HEK293T (cell line): ENCODE measurements around the gene DOK3.

Experiments used
- CTCF ChIA-PET: fragments of 350-600 bp; formaldehyde crosslinking; extraction: SDS; loops from one replicate; lab custom pipeline; 2021; ENCODE audit warnings: antibody characterized with exemption, inconsistent platforms; lab: Yijun Ruan, JAX
- POLR2A ChIA-PET: fragments of 350-600 bp; formaldehyde crosslinking; extraction: SDS; loops from one replicate; lab custom pipeline; 2020; ENCODE audit warnings: antibody characterized with exemption, inconsistent platforms; lab: Yijun Ruan, JAX
- DNase-seq: peaks from one replicate; pipeline ENCODE4 v3.0.0; 2012; ENCODE audit warnings: mixed read lengths; ENCODE audit errors: extremely low spot score
- ARNT ChIP-seq: fragments of 450-650 bp; IDR thresholded peaks from 2 replicates; pipeline ENCODE4 v1.6.1; 2017; ENCODE audit warnings: mild to moderate bottlenecking
- BHLHE40 ChIP-seq: fragments of 450-650 bp; IDR thresholded peaks from 2 replicates; pipeline ENCODE4 v1.6.1; 2016; ENCODE audit warnings: mild to moderate bottlenecking, moderate library complexity, borderline replicate concordance
- CTBP1 ChIP-seq: fragments of 450-650 bp; IDR thresholded peaks from 2 replicates; pipeline ENCODE4 v1.6.1; 2016; ENCODE audit warnings: borderline replicate concordance
- ELF4 ChIP-seq: fragments of 450-650 bp; IDR thresholded peaks from 2 replicates; pipeline ENCODE4 v1.6.1; 2017; ENCODE audit warnings: antibody characterized with exemption
- FOXA1 ChIP-seq: fragments of 450-650 bp; IDR thresholded peaks from 2 replicates; pipeline ENCODE4 v1.6.1; 2016; ENCODE audit warnings: mild to moderate bottlenecking
- FOXK2 ChIP-seq: fragments of 450-650 bp; IDR thresholded peaks from 2 replicates; pipeline ENCODE4 v1.6.1; 2016; ENCODE audit warnings: mild to moderate bottlenecking
- FOXM1 ChIP-seq: fragments of 450-650 bp; IDR thresholded peaks from 2 replicates; pipeline ENCODE4 v1.6.1; 2017; ENCODE audit warnings: mild to moderate bottlenecking, borderline replicate concordance
- HDGF ChIP-seq: fragments of 450-650 bp; IDR thresholded peaks from 2 replicates; pipeline ENCODE4 v1.6.1; 2017; ENCODE audit warnings: antibody characterized with exemption, borderline replicate concordance
- L3MBTL2 ChIP-seq: fragments of 450-650 bp; conservative IDR thresholded peaks from 2 replicates; pipeline ENCODE4 v1.6.1; 2016; ENCODE audit warnings: mild to moderate bottlenecking
- LEF1 ChIP-seq: fragments of 450-650 bp; IDR thresholded peaks from 2 replicates; pipeline ENCODE4 v1.6.1; 2017; ENCODE audit warnings: mild to moderate bottlenecking, borderline replicate concordance
- NFRKB ChIP-seq: fragments of 450-650 bp; IDR thresholded peaks from 2 replicates; pipeline ENCODE4 v1.6.1; 2016; ENCODE audit warnings: mild to moderate bottlenecking, moderate library complexity
- SP1 ChIP-seq: fragments of 450-650 bp; IDR thresholded peaks from 2 replicates; pipeline ENCODE4 v1.6.1; 2017
- SUZ12 ChIP-seq: fragments of 450-650 bp; IDR thresholded peaks from 2 replicates; pipeline ENCODE4 v1.6.1; 2016; ENCODE audit warnings: mild to moderate bottlenecking
- TARDBP ChIP-seq: fragments of 450-650 bp; IDR thresholded peaks from 2 replicates; pipeline ENCODE4 v1.6.1; 2016
- ZNF384 ChIP-seq: fragments of 450-650 bp; IDR thresholded peaks from 2 replicates; pipeline ENCODE4 v1.6.1; 2016
- TF ChIP-seq, protein P1 (sequence below): fragments of 450-650 bp; IDR thresholded peaks from 2 replicates; pipeline ENCODE4 v1.6.1; 2016

The DOK3 gene

DNA sequence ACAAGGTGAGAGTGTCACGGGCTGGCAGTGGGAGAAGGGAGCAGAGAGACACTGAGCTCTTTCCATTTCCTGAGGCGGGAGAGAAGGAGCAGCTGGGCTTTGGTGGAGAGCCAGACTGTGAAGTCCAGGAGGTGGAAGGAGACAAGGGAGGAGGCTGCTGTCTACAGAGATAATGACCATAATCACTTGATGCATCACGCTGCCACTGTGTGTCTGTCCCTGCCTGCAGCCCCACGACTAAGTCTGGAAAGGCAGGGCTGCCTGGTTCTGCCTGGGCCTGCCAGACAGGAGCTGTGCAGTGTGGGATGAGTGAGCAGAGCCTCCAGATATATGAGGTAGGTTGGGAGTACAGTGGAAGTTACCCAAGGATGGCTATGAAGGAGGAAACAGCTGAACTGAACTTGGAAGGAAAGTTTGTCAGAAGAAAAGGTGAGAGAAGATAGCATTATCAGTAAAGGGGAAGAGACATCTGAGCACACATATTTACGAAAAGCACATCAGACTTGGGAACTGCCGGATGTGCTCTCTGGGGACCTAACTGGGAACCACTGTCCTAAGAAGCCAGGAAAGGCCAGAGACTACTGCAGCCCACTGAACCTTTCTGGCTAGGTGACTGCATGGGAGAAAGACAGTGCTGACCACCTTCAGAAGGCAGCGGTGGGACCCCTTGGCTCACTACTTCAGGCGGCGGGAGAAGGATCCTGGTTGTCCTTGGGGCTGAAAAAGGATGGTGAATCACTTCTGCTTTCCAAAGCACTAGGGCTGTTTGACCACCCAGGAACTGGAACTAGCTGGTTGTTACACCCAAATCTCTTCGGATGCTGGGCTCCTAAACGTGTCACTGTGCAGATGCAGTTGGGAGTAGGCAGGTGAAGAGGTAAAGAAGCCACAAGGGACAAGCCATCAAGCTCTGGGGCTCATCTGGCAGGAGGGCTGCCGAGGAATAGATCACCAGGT lies 19.9 kb upstream of the DOK3 start:
- CTCF ChIA-PET = interaction anchor here (0.6 kb wide), 1 partner anchor 147 kb away, joined by 3 read pairs; no protein-coding TSS in a partner anchor
- TF ChIP-seq HDGF = no peak
- TF ChIP-seq TARDBP = no peak
- no peak for TF ChIP-seq CTBP1
- TF ChIP-seq, protein P1, sequence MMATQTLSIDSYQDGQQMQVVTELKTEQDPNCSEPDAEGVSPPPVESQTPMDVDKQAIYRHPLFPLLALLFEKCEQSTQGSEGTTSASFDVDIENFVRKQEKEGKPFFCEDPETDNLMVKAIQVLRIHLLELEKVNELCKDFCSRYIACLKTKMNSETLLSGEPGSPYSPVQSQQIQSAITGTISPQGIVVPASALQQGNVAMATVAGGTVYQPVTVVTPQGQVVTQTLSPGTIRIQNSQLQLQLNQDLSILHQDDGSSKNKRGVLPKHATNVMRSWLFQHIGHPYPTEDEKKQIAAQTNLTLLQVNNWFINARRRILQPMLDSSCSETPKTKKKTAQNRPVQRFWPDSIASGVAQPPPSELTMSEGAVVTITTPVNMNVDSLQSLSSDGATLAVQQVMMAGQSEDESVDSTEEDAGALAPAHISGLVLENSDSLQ = no peak
- no peak for TF ChIP-seq BHLHE40
- TF ChIP-seq ZNF384 = no peak
- TF ChIP-seq ELF4 = no peak
- TF ChIP-seq SUZ12 = no peak
- TF ChIP-seq NFRKB = no peak
- no peak for TF ChIP-seq ARNT
- no peak for TF ChIP-seq SP1
- no peak for TF ChIP-seq FOXA1
- no peak for TF ChIP-seq FOXK2
- no peak for TF ChIP-seq L3MBTL2
- TF ChIP-seq FOXM1 = no peak
- TF ChIP-seq LEF1 = no peak

DNA sequence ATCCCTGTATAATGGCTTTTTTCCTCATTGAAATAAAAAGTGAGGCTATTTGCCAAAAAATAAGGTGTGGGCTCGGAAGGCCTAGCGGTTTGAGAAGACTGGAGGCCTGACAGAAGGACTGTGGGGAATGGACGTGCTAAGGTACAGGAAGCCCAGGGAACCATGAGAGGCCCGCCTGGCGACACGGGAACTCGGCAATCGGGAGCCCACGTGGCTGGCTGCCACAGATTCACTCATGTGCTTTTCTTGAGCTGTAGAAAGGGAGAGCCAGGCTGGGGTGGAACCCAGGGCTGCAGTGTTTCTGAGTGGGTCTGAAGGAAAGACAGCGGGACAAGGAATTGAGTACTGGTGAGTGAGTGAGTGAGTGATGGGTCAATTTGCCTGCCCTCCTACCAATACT lies 19.0 kb upstream of the DOK3 start:
- ChIA-PET CTCF (no interaction called here), POLR2A (no interaction called here)
- no peak for TF ChIP-seq ARNT
- TF ChIP-seq L3MBTL2 = no peak
- no peak for TF ChIP-seq HDGF
- TF ChIP-seq FOXK2 = no peak
- no peak for TF ChIP-seq NFRKB
- TF ChIP-seq BHLHE40 = no peak
- no peak for DNase-seq

More for the DNA sequence above, 19.9 kb upstream of the DOK3 start:
- no peak for DNase-seq
- POLR2A ChIA-PET = interaction anchor here (1.4 to 1.9 kb wide), 2 partner anchors 17 to 70 kb away, joined by 4 to 6 read pairs; partner anchors contain the start of gene B4GALT7

DNA sequence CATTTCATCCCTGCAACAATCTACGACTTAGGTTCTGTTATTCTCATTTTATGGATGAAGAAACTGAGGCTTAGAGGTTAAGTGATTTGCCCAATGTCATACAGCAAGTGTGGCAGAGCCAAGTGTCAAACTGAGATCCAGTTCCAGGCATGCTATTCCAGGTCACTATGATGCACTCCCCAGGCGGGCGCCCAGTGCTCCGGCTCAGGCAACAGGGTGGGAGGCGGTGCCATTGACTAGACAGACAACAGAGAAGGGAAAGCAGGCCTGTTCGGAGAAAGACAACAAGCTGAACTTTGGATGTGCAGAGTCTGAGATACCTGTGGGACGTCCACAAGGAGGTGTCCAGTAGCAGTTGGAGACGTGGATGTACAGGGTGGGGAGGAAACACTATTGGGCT lies 18.0 kb upstream of the DOK3 start:
- no peak for TF ChIP-seq LEF1
- TF ChIP-seq FOXA1 = no peak
- no peak for TF ChIP-seq SP1
- TF ChIP-seq BHLHE40 = no peak
- TF ChIP-seq FOXK2 = no peak
- TF ChIP-seq, protein P1 = no peak
- no peak for TF ChIP-seq ARNT
- no peak for TF ChIP-seq SUZ12
- no peak for TF ChIP-seq TARDBP
- no peak for TF ChIP-seq CTBP1
- no peak for TF ChIP-seq ZNF384
- TF ChIP-seq L3MBTL2 = no peak
- TF ChIP-seq NFRKB = no peak
- no peak for TF ChIP-seq ELF4
- TF ChIP-seq FOXM1 = no peak
- TF ChIP-seq HDGF = no peak
- DNase-seq = no peak
- ChIA-PET POLR2A (interaction anchor here (1.0 kb wide), 1 partner anchor 10 kb away, joined by 3 read pairs; the partner anchor contains the start of gene DDX41), CTCF (no interaction called here)

DNA sequence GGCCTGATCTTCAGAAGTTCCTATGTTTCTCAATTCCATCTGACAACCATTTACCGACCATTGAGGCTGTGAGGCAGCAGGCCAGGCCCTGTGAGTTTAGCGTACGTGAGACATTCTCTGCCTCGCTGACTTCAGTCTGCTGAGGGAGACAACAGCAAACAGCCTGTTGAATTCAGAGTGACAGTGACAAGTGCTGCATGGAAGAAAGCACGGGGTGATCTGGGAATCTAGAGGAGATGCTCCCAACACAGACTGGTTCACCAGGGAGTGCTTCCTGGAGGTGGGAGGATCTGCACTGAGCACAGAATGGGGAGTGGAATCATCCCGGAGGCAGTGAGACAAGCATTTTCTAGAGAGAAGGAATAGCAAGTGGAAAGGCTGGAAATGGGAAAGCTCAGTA lies 17.2 kb upstream of the DOK3 start:
- no peak for TF ChIP-seq TARDBP
- no peak for TF ChIP-seq FOXM1
- TF ChIP-seq NFRKB = no peak
- no peak for TF ChIP-seq SUZ12
- TF ChIP-seq ZNF384 = no peak
- ChIA-PET CTCF (no interaction called here), POLR2A (no interaction called here)
- DNase-seq = no peak

DNA sequence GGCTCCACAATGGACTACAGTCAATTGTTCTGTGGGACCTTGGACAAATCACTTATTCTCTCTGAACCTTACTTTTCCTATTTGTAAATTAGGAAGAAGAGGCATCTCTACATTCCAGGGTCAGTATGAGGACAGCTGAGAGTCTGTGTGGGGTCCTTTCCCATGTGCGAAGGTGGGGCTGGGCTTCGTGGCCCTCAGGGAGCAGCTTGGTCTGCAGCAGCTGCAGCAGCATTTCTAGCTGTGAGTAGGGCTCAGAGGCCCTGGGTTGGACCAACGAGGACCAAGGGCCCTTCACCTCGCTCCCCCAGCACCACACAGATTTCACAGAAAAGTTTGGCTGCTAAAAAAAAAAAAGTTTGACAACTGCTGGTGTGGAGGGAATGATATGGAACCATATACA lies 16.6 kb upstream of the DOK3 start:
- ChIA-PET CTCF (no interaction called here), POLR2A (no interaction called here)
- no peak for TF ChIP-seq HDGF
- TF ChIP-seq FOXK2 = no peak
- no peak for TF ChIP-seq TARDBP
- TF ChIP-seq L3MBTL2 = no peak
- TF ChIP-seq, protein P1 = no peak
- TF ChIP-seq BHLHE40 = no peak
- no peak for TF ChIP-seq ZNF384
- TF ChIP-seq FOXA1 = no peak
- no peak for TF ChIP-seq SUZ12
- TF ChIP-seq CTBP1 = no peak
- TF ChIP-seq FOXM1 = no peak
- no peak for TF ChIP-seq NFRKB
- TF ChIP-seq LEF1 = no peak
- no peak for TF ChIP-seq SP1
- TF ChIP-seq ELF4 = no peak
- no peak for TF ChIP-seq ARNT
- DNase-seq = no peak
